B cell (primary cell): Measurements from ENCODE around the gene DNAJB1. TPM values are rescaled to one million over a fixed set of nuclear protein-coding genes. Genes with fewer than 3 reads are reported as not detected.

Source experiments
- ATAC-seq: fragments of 200-7000 bp; cut with Tn5 transposase; one replicate; pipeline ENCODE4 v1.10.0; 2021; ENCODE audit warnings: low read depth, mild to moderate bottlenecking, moderate number of reproducible peaks, moderate library complexity
- CTCF ChIA-PET: fragments of 350-600 bp; sonication (Branson Sonifier 250); formaldehyde crosslinking; loops from one replicate; lab custom pipeline; 2021; ENCODE audit warnings: antibody characterized with exemption, inconsistent platforms; lab: Charles Lee
- POLR2A ChIA-PET: fragments of 350-600 bp; sonication (Branson Sonifier 250); formaldehyde crosslinking; loops from one replicate; lab custom pipeline; 2021; ENCODE audit warnings: antibody characterized with exemption; lab: Charles Lee
- DNase-seq: peaks from one replicate; pipeline ENCODE4 v3.0.0; 2013
- H2AFZ ChIP-seq: 2 replicates; pipeline ENCODE4 v1.6.1; 2012; ENCODE audit warnings: mild to moderate bottlenecking, low read depth, low read length; ENCODE audit not compliant: insufficient read depth, poor library complexity, severe bottlenecking
- H3K27ac ChIP-seq, 2 donors: 1 replicate in 1 of 2; 2 replicates in 1 of 2; pipeline ENCODE4 v1.5.1; 2012 to 2013; ENCODE audit warnings: low read length in 2 of 2, mild to moderate bottlenecking in 2 of 2, moderate library complexity in 1 of 2
- H3K27me3 ChIP-seq, 4 experiments: fragments of 200-600 bp in 1 of 4; sonication (generic) in 1 of 4; replicated peaks in 1 of 4; 1 replicate in 2 of 4; 2 replicates in 2 of 4; pipeline versions ENCODE4 v1.6.1 to v1.7.0; 2013 to 2016; ENCODE audit warnings: low read length in 3 of 4, mild to moderate bottlenecking in 2 of 4, mixed read lengths in 1 of 4, moderate library complexity in 1 of 4; ENCODE audit not compliant: insufficient read depth in 4 of 4, control insufficient read depth in 3 of 4; ENCODE audit errors: control extremely low read depth in 1 of 4
- H3K36me3 ChIP-seq, 2 experiments: replicated peaks in 1 of 2; 1 replicate in 1 of 2; 2 replicates in 1 of 2; pipeline versions ENCODE4 v1.6.1 to v1.7.1; 2013; ENCODE audit warnings: low read length in 1 of 2; ENCODE audit not compliant: insufficient read depth in 2 of 2, control insufficient read depth in 1 of 2; ENCODE audit errors: control extremely low read depth in 1 of 2, extremely low read depth in 1 of 2
- H3K4me1 ChIP-seq, 2 donors: fragments of 200-600 bp in 1 of 2; sonication (generic) in 1 of 2; 1 replicate in 1 of 2; 2 replicates in 1 of 2; pipeline versions ENCODE4 v1.5.1 to v1.6.1; 2013 to 2017; ENCODE audit warnings: low read length in 2 of 2; ENCODE audit not compliant: control insufficient read depth in 2 of 2, insufficient read depth in 2 of 2
- H3K4me2 ChIP-seq: replicated peaks from 2 replicates; pipeline ENCODE3; 2012; ENCODE audit warnings: mild to moderate bottlenecking, low read depth, low read length; ENCODE audit not compliant: poor library complexity, severe bottlenecking
- H3K4me3 ChIP-seq, 5 experiments: fragments of 200-600 bp in 1 of 5; sonication (generic) in 1 of 5; 1 replicate in 3 of 5; 2 replicates in 2 of 5; pipeline versions ENCODE4 v1.5.1 to v1.7.0; 2011 to 2016; ENCODE audit warnings: low read length in 4 of 5, mild to moderate bottlenecking in 4 of 5, low read depth in 2 of 5, control low read depth in 1 of 5, moderate library complexity in 1 of 5; ENCODE audit not compliant: insufficient read depth in 1 of 5; ENCODE audit errors: control extremely low read depth in 1 of 5, extremely low read depth in 1 of 5
- H3K79me2 ChIP-seq: fragments of 200-600 bp; sonication (generic); one replicate; pipeline ENCODE4 v1.6.0; 2016; ENCODE audit warnings: low read length; ENCODE audit not compliant: control insufficient read depth, insufficient read depth
- H3K9ac ChIP-seq: fragments of 200-600 bp; sonication (generic); 2 replicates; pipeline ENCODE4 v1.6.1; 2017; ENCODE audit warnings: mild to moderate bottlenecking, low read length, moderate library complexity
- H3K9me3 ChIP-seq, 3 donors: one replicate each; pipeline versions ENCODE4 v1.6.1 to v1.7.1; 2013; ENCODE audit warnings: low read length in 2 of 3; ENCODE audit not compliant: control insufficient read depth in 2 of 3, insufficient read depth in 1 of 3; ENCODE audit errors: control extremely low read depth in 1 of 3
- H4K20me1 ChIP-seq: 2 replicates; pipeline ENCODE4 v1.6.0; 2012; ENCODE audit warnings: mild to moderate bottlenecking, low read length; ENCODE audit not compliant: insufficient read depth, control insufficient read depth, poor library complexity, severe bottlenecking
- H3K27ac Mint-ChIP-seq: one replicate; pipeline ENCODE4 v1.8.0; 2021; ENCODE audit warnings: mixed read lengths
- H3K27me3 Mint-ChIP-seq: one replicate; pipeline ENCODE4 v1.8.0; 2021; ENCODE audit warnings: mixed read lengths
- H3K4me1 Mint-ChIP-seq: one replicate; pipeline ENCODE4 v1.8.0; 2021; ENCODE audit warnings: mixed read lengths
- H3K4me3 Mint-ChIP-seq: one replicate; pipeline ENCODE4 v1.8.0; 2021; ENCODE audit warnings: mixed read lengths
- H3K9me3 Mint-ChIP-seq: one replicate; pipeline ENCODE4 v1.8.0; 2022; ENCODE audit warnings: mixed read lengths; ENCODE audit not compliant: insufficient read depth
- EZH2 ChIP-seq: IDR thresholded peaks from 2 replicates; pipeline ENCODE4 v1.6.1; 2012; ENCODE audit warnings: borderline replicate concordance, low read depth, mild to moderate bottlenecking, moderate library complexity, low read length; ENCODE audit not compliant: insufficient read depth, poor library complexity, severe bottlenecking
- WGBS: methylation state at CpG from one replicate; pipeline ENCODE4 v1.1.5; 2013; ENCODE audit warnings: missing lambda C conversion rate; ENCODE audit not compliant: insufficient coverage; 5-methylcytosine and 5-hydroxymethylcytosine counted together
- intact Hi-C: fragments of 100-400 bp; cut with micrococcal nuclease; formaldehyde crosslinking; loops from one replicate; pipeline ENCODE4 v1.10.0; 2022
- polyA plus RNA-seq: library from polyadenylated mRNA; depleted of rRNA; stranded (reverse); fragments of >200 nt; gene quantifications from 2 replicates; pipeline ENCODE4 v1.2.3, GENCODE V29; 2012
- total RNA-seq, 2 donors: library from RNA; stranded (reverse); fragments of 120-200 nt in 1 of 2; gene quantifications; 1 replicate in 1 of 2; 2 replicates in 1 of 2; pipeline versions ENCODE4 v1.2.3 to v1.2.4, GENCODE V29; 2013 to 2022
- TF ChIP-seq, protein P1 (sequence below): fragments of 200-600 bp; IDR thresholded peaks from one replicate; pipeline ENCODE4 v1.8.0; 2022; ENCODE audit warnings: antibody characterized with exemption, mild to moderate bottlenecking

DNAJB1 gene
- total and polyA plus RNA-seq, 2 donors (not counting 1 experiment from before 2014, with no cell fraction given) = 72.8 to 194 TPM

GRCh38 chr19:14503285-14503684, 14.9 kb downstream of the DNAJB1 start:
- no peak overlapping the region for H3K27ac Mint-ChIP-seq
- H3K4me1 Mint-ChIP-seq = peaks cover 3% of the 10 kb centered on the region
- H3K9ac ChIP-seq = no peak overlapping the region
- TF ChIP-seq EZH2 = no peak
- TF ChIP-seq, protein P1, sequence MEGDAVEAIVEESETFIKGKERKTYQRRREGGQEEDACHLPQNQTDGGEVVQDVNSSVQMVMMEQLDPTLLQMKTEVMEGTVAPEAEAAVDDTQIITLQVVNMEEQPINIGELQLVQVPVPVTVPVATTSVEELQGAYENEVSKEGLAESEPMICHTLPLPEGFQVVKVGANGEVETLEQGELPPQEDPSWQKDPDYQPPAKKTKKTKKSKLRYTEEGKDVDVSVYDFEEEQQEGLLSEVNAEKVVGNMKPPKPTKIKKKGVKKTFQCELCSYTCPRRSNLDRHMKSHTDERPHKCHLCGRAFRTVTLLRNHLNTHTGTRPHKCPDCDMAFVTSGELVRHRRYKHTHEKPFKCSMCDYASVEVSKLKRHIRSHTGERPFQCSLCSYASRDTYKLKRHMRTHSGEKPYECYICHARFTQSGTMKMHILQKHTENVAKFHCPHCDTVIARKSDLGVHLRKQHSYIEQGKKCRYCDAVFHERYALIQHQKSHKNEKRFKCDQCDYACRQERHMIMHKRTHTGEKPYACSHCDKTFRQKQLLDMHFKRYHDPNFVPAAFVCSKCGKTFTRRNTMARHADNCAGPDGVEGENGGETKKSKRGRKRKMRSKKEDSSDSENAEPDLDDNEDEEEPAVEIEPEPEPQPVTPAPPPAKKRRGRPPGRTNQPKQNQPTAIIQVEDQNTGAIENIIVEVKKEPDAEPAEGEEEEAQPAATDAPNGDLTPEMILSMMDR = no peak
- H3K27me3 ChIP-seq = peaks cover 0 to 4% (median 0%) of the 10 kb centered on the region in 4 experiments
- peaks cover 14% of the 10 kb centered on the region for H3K27me3 Mint-ChIP-seq
- ATAC-seq (no peak), DNase-seq (no peak)
- H2AFZ ChIP-seq = no peak overlapping the region
- H3K9me3 ChIP-seq = no peaks in the 10 kb centered on the region
- ChIA-PET POLR2A (no interaction called here), CTCF (interaction anchor here (1.1 to 2.0 kb wide), 5 partner anchors 10 to 155 kb away, joined by 3 to 6 read pairs (median 4); partner anchors contain the start of gene DNAJB1)
- H3K27ac ChIP-seq = no peak overlapping the region
- no peaks in the 10 kb centered on the region for H3K4me1 ChIP-seq
- 77% methylated on average over 1 of the region's 1 CpG for WGBS
- no peak overlapping the region for H3K4me2 ChIP-seq
- H3K4me3 ChIP-seq = no peak overlapping the region
- no peaks in the 10 kb centered on the region for H4K20me1 ChIP-seq
- H3K36me3 ChIP-seq = no peaks in the 10 kb centered on the region
- intact Hi-C loops = no loop called here
- no peaks in the 10 kb centered on the region for H3K79me2 ChIP-seq
- H3K9me3 Mint-ChIP-seq = no peaks in the 10 kb centered on the region
- no peak overlapping the region for H3K4me3 Mint-ChIP-seq

- ATAC-seq = no peak
- ChIA-PET POLR2A (no interaction called here), CTCF (interaction anchor here (0.6 to 0.7 kb wide), 3 partner anchors 15 to 1225 kb away, joined by 3 to 4 read pairs (median 3); no protein-coding TSS in a partner anchor)
- no peak overlapping the region for H3K27ac Mint-ChIP-seq
- Histone ChIP-seq H3K4me3 (no peak overlapping the region), H3K27me3 (peaks cover 0 to 4% (median 0%) of the 10 kb centered on the region in 4 experiments), H3K4me2 (no peak overlapping the region), H3K4me1 (no peaks in the 10 kb centered on the region), H4K20me1 (no peaks in the 10 kb centered on the region), H3K9me3 (no peaks in the 10 kb centered on the region), H3K9ac (no peak overlapping the region), H3K36me3 (no peaks in the 10 kb centered on the region), H3K79me2 (no peaks in the 10 kb centered on the region), H3K27ac (no peak overlapping the region), H2AFZ (no peak overlapping the region)
- H3K9me3 Mint-ChIP-seq = no peaks in the 10 kb centered on the region
- intact Hi-C loops = no loop called here
- no peak overlapping the region for H3K4me3 Mint-ChIP-seq
- TF ChIP-seq, protein P1 = no peak
- no peak for TF ChIP-seq EZH2
- DNase-seq = no peak
- H3K4me1 Mint-ChIP-seq = peaks cover 3% of the 10 kb centered on the region
- peaks cover 14% of the 10 kb centered on the region for H3K27me3 Mint-ChIP-seq
- WGBS = 89% methylated on average over 8 of the region's 11 CpGs
Measured at GRCh38 chr19:14502334-14503092, 15.7 kb downstream of the DNAJB1 start.
